OCI-LY7 (cell line): ENCODE measurements around the gene PRKAA1. TPM values are rescaled to one million over a fixed set of nuclear protein-coding genes. Genes with fewer than 3 reads are reported as not detected.

Experiments
- BruUV-seq: library from RNA; stranded (reverse); fragments of 400-500 nt; replicated peaks from 2 replicates; lab custom pipeline; 2021; lab: Mats Ljungman, UMichigan
- CTCF ChIA-PET: fragments of 300-600 bp; sonication (Branson Sonifier 250); formaldehyde crosslinking; loops from one replicate; lab custom pipeline; 2022; ENCODE audit warnings: antibody characterized with exemption; ENCODE audit not compliant: unreplicated experiment; lab: Charles Lee
- POLR2A ChIA-PET: fragments of 300-600 bp; sonication (Branson Sonifier 250); formaldehyde crosslinking; loops from one replicate; lab custom pipeline; 2022; ENCODE audit warnings: antibody characterized with exemption; lab: Charles Lee
- DNase-seq: peaks from one replicate; pipeline ENCODE4 v3.0.0-alpha.2; 2015; ENCODE audit warnings: low spot score
- H2AFZ ChIP-seq: fragments of 200-600 bp; sonication (generic), shearing (Covaris generic); 2 replicates; pipeline ENCODE4 v1.6.1; 2014; ENCODE audit warnings: mild to moderate bottlenecking, antibody characterized with exemption, low read length, moderate library complexity
- H3K27ac ChIP-seq: fragments of 200-600 bp; sonication (generic); 2 replicates; pipeline ENCODE4 v1.5.1; 2014; ENCODE audit warnings: mixed run types, low read depth, mild to moderate bottlenecking, moderate library complexity, low read length, inconsistent platforms; ENCODE audit not compliant: poor library complexity, severe bottlenecking
- H3K36me3 ChIP-seq: fragments of 200-600 bp; sonication (generic); 2 replicates; pipeline ENCODE4 v1.6.1; 2014; ENCODE audit warnings: mild to moderate bottlenecking, antibody characterized with exemption, low read length, moderate library complexity, mixed read lengths; ENCODE audit not compliant: insufficient read depth
- H3K4me1 ChIP-seq: fragments of 200-600 bp; sonication (generic); 2 replicates; pipeline ENCODE4 v1.5.1; 2014; ENCODE audit warnings: mild to moderate bottlenecking, low read length; ENCODE audit not compliant: insufficient read depth, poor library complexity, severe bottlenecking
- H3K4me2 ChIP-seq: fragments of 200-600 bp; sonication (generic); 2 replicates; pipeline ENCODE4 v1.6.1; 2014; ENCODE audit warnings: mild to moderate bottlenecking, low read length
- H3K4me3 ChIP-seq: fragments of 200-600 bp; sonication (generic); 2 replicates; pipeline ENCODE4 v1.5.1; 2014; ENCODE audit warnings: mild to moderate bottlenecking, low read depth, low read length; ENCODE audit not compliant: poor library complexity, severe bottlenecking
- H3K79me2 ChIP-seq: fragments of 200-600 bp; sonication (generic); 2 replicates; pipeline ENCODE4 v1.6.1; 2016; ENCODE audit warnings: low read depth, mild to moderate bottlenecking, low read length, moderate library complexity, mixed read lengths; ENCODE audit not compliant: insufficient read depth
- H3K9me2 ChIP-seq: fragments of 200-600 bp; sonication (generic); 2 replicates; pipeline ENCODE4 v1.6.1; 2016; ENCODE audit warnings: mild to moderate bottlenecking, low read length, mixed read lengths; ENCODE audit not compliant: insufficient read depth
- H3K9me3 ChIP-seq: fragments of 200-600 bp; sonication (generic); 2 replicates; pipeline ENCODE4 v1.6.1; 2014; ENCODE audit warnings: mild to moderate bottlenecking, mixed run types, low read length, mixed read lengths
- H4K20me1 ChIP-seq: fragments of 200-600 bp; sonication (generic); 2 replicates; pipeline ENCODE4 v1.6.1; 2014; ENCODE audit warnings: mild to moderate bottlenecking, antibody characterized with exemption, low read length, moderate library complexity, mixed read lengths; ENCODE audit not compliant: insufficient read depth
- EZH2phosphoT487 ChIP-seq: fragments of 200-600 bp; sonication (generic); IDR thresholded peaks from 2 replicates; pipeline ENCODE4 v1.6.1; 2018; ENCODE audit warnings: low read depth, borderline replicate concordance, mild to moderate bottlenecking, mixed run types, antibody characterized with exemption, low read length, moderate library complexity, mixed read lengths
- intact Hi-C: fragments of 100-400 bp; cut with micrococcal nuclease; formaldehyde crosslinking; loops from one replicate; pipeline ENCODE4 v1.10.0; 2022; ENCODE audit not compliant: unreplicated experiment
- total RNA-seq, 2 experiments: library from RNA; depleted of rRNA in 1 of 2; stranded (reverse); fragments of >200 nt in 1 of 2; shearing (Covaris generic) in 1 of 2; gene quantifications; 2 replicates each; pipeline ENCODE4 v1.2.3, GENCODE V29; 2014 to 2022
- TF ChIP-seq, protein P1 (sequence below): fragments of 200-600 bp; sonication (generic); conservative IDR thresholded peaks from 2 replicates; pipeline ENCODE4 v1.5.1; 2014; ENCODE audit warnings: mild to moderate bottlenecking, antibody characterized with exemption, low read length, moderate library complexity, mixed read lengths

The PRKAA1 gene
- total RNA-seq, 2 experiments from 2014 or later, result 30.0 to 47.5 TPM

- H2AFZ ChIP-seq, result peak within 1 kb of the TSS; percentile 99
- intact Hi-C loops, result no loop called here
- no peaks in the 10 kb centered on the region for H3K9me2 ChIP-seq
- H3K4me1 ChIP-seq, result peaks cover 15% of the 10 kb centered on the region
- peak within 1 kb of the TSS; percentile 68 for H3K4me2 ChIP-seq
- H3K9me3 ChIP-seq, result no peaks in the 10 kb centered on the region
- no peak within 1 kb of the TSS for H3K27ac ChIP-seq
- no peaks in the 10 kb centered on the region for H4K20me1 ChIP-seq
- POLR2A ChIA-PET, result interaction anchor here (0.9 to 1.4 kb wide), 6 partner anchors 8 to 101 kb away, joined by 3 to 4 read pairs (median 3); no protein-coding TSS in a partner anchor
- TF ChIP-seq, protein P1, sequence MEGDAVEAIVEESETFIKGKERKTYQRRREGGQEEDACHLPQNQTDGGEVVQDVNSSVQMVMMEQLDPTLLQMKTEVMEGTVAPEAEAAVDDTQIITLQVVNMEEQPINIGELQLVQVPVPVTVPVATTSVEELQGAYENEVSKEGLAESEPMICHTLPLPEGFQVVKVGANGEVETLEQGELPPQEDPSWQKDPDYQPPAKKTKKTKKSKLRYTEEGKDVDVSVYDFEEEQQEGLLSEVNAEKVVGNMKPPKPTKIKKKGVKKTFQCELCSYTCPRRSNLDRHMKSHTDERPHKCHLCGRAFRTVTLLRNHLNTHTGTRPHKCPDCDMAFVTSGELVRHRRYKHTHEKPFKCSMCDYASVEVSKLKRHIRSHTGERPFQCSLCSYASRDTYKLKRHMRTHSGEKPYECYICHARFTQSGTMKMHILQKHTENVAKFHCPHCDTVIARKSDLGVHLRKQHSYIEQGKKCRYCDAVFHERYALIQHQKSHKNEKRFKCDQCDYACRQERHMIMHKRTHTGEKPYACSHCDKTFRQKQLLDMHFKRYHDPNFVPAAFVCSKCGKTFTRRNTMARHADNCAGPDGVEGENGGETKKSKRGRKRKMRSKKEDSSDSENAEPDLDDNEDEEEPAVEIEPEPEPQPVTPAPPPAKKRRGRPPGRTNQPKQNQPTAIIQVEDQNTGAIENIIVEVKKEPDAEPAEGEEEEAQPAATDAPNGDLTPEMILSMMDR, result peak; percentile 59
- TF ChIP-seq EZH2phosphoT487, result no peak
- H3K4me3 ChIP-seq, result peak within 1 kb of the TSS; percentile 59
- no peak for DNase-seq
- CTCF ChIA-PET, result no interaction called here
- no peaks in the 10 kb centered on the region for H3K36me3 ChIP-seq
- BruUV-seq, result no TSS peak
- H3K79me2 ChIP-seq, result no peaks in the 10 kb centered on the region
These were observed 43.1 kb upstream of the PRKAA1 start, which contains the start of gene CARD6 for GRCh38 chr5:40841068-40841805. Gene CARD6, plus strand, starts transcription at chr5:40841367. Its CDS starts 16 bp downstream, at chr5:40841383.

DNA sequence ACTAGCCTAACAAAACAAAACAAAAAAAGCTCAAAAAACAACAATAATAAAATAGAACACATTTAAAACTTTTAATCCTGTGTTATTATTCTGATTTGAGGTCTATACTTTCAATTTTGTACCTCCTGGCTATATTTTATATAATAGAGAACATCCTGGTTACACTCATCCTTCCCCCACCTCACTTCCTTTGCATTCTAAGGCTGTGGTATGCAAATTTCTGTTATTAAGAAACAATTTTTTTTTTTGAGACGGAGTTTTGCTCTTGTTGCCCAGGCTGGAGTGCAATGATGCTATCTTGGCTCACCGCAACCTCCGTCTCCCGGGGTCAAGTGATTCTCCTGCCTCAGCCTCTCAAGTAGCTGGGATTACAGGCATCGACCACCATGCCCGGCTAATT lies 39.9 kb upstream of the PRKAA1 start:
- Histone ChIP-seq H3K4me3 (no peak overlapping the region), H3K9me3 (no peaks in the 10 kb centered on the region), H3K9me2 (no peaks in the 10 kb centered on the region), H3K4me1 (peaks cover 32% of the 10 kb centered on the region), H3K36me3 (peaks cover 19% of the 10 kb centered on the region), H3K79me2 (peaks cover 26% of the 10 kb centered on the region), H3K4me2 (no peak overlapping the region), H2AFZ (no peak overlapping the region), H4K20me1 (peaks cover 18% of the 10 kb centered on the region), H3K27ac (no peak overlapping the region)
- CTCF ChIA-PET, result no interaction called here
- intact Hi-C loops, result loop anchor here (5.0 to 10.0 kb wide), 2 partner anchors 353 to 1064 kb away; partner anchors contain the start of gene RIMOC1
- DNase-seq, result no peak
- no peak for TF ChIP-seq EZH2phosphoT487
- TF ChIP-seq, protein P1, result no peak
- POLR2A ChIA-PET, result no interaction called here
- BruUV-seq, result no TSS peak
